ENCODE measurements around the gene CELF6. TPM values are rescaled to one million over a fixed set of nuclear protein-coding genes. Genes with fewer than 3 reads are reported as not detected.
"Not testable (repeated sequence)": the region's sequence is repeated elsewhere in the genome, so short reads cannot be mapped to it uniquely, and the experiment has no call there.

CELF6 gene
- total RNA-seq, 1 experiment from 2014 or later, result not detected

DNA sequence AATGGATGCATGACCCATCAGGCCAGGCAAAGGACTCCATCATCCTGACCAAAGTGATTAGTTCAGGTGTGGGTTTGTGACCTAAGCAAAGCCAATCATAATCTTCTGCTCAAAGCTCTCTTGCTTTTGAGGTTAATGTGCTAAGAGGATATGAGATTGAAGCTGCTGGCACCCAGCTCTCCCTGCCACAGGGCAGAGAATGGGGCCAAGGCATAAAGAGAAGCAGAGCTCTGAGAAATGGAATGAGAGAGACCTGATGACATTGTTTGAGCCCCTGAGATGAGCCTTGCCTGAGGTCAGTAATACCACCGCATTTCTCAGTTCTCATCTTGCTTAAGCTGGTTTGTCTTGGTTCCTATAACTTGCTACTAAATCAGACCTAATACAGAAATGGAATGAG, 41.2 kb downstream of the CELF6 start:
- intact Hi-C loops (cut with micrococcal nuclease; ENCODE audit: unreplicated experiment), result no loop called here
- BruUV-seq (replicated peaks), result no TSS peak
- no peaks in the 10 kb centered on the region for H3K36me3 ChIP-seq (ENCODE audit: control insufficient read depth, insufficient read depth, low read length)
- no peaks in the 10 kb centered on the region for H3K27me3 ChIP-seq (replicated peaks; ENCODE audit: control insufficient read depth, insufficient read depth, low read length)
- no peak overlapping the region for H3K27ac Mint-ChIP-seq (ENCODE audit: unreplicated experiment)
- no peak overlapping the region for H3K4me3 Mint-ChIP-seq (ENCODE audit: unreplicated experiment)
- no peak overlapping the region for H3K4me3 ChIP-seq (ENCODE audit: low read depth, low read length)
- ChIA-PET POLR2A (no interaction called here), CTCF (no interaction called here)
- DNase-seq, result no peak
- no peaks in the 10 kb centered on the region for H3K27me3 Mint-ChIP-seq (ENCODE audit: insufficient read depth, unreplicated experiment)
- no peaks in the 10 kb centered on the region for H3K4me1 ChIP-seq
- no peaks in the 10 kb centered on the region for H3K4me1 Mint-ChIP-seq (ENCODE audit: low read depth, unreplicated experiment)
- no peak for TF ChIP-seq CTCF (IDR thresholded peaks at IDR 0.05; ENCODE audit: insufficient read depth in 1 of 2, low read depth in 1 of 2, low read length in 1 of 2, severe bottlenecking in 1 of 2, unreplicated experiment in 1 of 2)
- no peaks in the 10 kb centered on the region for H3K9me3 ChIP-seq
- no peaks in the 10 kb centered on the region for H3K9me3 Mint-ChIP-seq (ENCODE audit: unreplicated experiment)
- H3K36me3 Mint-ChIP-seq (ENCODE audit: insufficient read depth, unreplicated experiment), result no peaks in the 10 kb centered on the region

GRCh38 chr15:72276326-72276700, 43.6 kb downstream of the CELF6 start:
- POLR2A ChIA-PET, result no interaction called here
- H3K4me1 Mint-ChIP-seq (ENCODE audit: low read depth, unreplicated experiment), result no peaks in the 10 kb centered on the region
- BruUV-seq (replicated peaks), result no TSS peak
- H3K27me3 Mint-ChIP-seq (ENCODE audit: insufficient read depth, unreplicated experiment), result no peaks in the 10 kb centered on the region
- H3K27me3 ChIP-seq (replicated peaks; ENCODE audit: control insufficient read depth, insufficient read depth, low read length), result no peaks in the 10 kb centered on the region
- H3K4me1 ChIP-seq, result no peaks in the 10 kb centered on the region
- intact Hi-C loops (cut with micrococcal nuclease; ENCODE audit: unreplicated experiment), result no loop called here
- CTCF ChIA-PET, result no interaction called here
- H3K36me3 ChIP-seq (ENCODE audit: control insufficient read depth, insufficient read depth, low read length), result no peaks in the 10 kb centered on the region
- TF ChIP-seq CTCF (IDR thresholded peaks at IDR 0.05; ENCODE audit: insufficient read depth in 1 of 2, low read depth in 1 of 2, low read length in 1 of 2, severe bottlenecking in 1 of 2, unreplicated experiment in 1 of 2), result no peak
- no peaks in the 10 kb centered on the region for H3K9me3 ChIP-seq
- no peak overlapping the region for H3K27ac Mint-ChIP-seq (ENCODE audit: unreplicated experiment)
- no peaks in the 10 kb centered on the region for H3K36me3 Mint-ChIP-seq (ENCODE audit: insufficient read depth, unreplicated experiment)
- no peak overlapping the region for H3K4me3 ChIP-seq (ENCODE audit: low read depth, low read length)
- DNase-seq, result no peak
- no peak overlapping the region for H3K4me3 Mint-ChIP-seq (ENCODE audit: unreplicated experiment)
- no peaks in the 10 kb centered on the region for H3K9me3 Mint-ChIP-seq (ENCODE audit: unreplicated experiment)

- CTCF ChIA-PET; DNase-seq; H3K9me3 ChIP-seq; H3K36me3 Mint-ChIP-seq (ENCODE audit: insufficient read depth, unreplicated experiment); H3K36me3 ChIP-seq (ENCODE audit: control insufficient read depth, insufficient read depth, low read length); H3K27ac Mint-ChIP-seq (ENCODE audit: unreplicated experiment); POLR2A ChIA-PET; H3K4me3 ChIP-seq (ENCODE audit: low read depth, low read length); H3K4me1 ChIP-seq; H3K27me3 ChIP-seq (replicated peaks; ENCODE audit: control insufficient read depth, insufficient read depth, low read length); BruUV-seq (replicated peaks); H3K27me3 Mint-ChIP-seq (ENCODE audit: insufficient read depth, unreplicated experiment); H3K4me3 Mint-ChIP-seq (ENCODE audit: unreplicated experiment); H3K9me3 Mint-ChIP-seq (ENCODE audit: unreplicated experiment); H3K4me1 Mint-ChIP-seq (ENCODE audit: low read depth, unreplicated experiment); intact Hi-C loops (cut with micrococcal nuclease; ENCODE audit: unreplicated experiment): not testable (repeated sequence)
Observed at GRCh38 chr15:72275635-72276325, 44.2 kb downstream of the CELF6 start.

All from Caco-2 (cell line).